GM19099 (cell line): ENCODE data around the gene DBI.

ENCODE experiments used
- POLR2A ChIP-seq: IDR thresholded peaks from 3 replicates; pipeline ENCODE4 v1.6.1; 2011; ENCODE audit warnings: low read depth; ENCODE audit not compliant: insufficient read length; ENCODE audit errors: extremely low read depth

The DBI gene

DNA sequence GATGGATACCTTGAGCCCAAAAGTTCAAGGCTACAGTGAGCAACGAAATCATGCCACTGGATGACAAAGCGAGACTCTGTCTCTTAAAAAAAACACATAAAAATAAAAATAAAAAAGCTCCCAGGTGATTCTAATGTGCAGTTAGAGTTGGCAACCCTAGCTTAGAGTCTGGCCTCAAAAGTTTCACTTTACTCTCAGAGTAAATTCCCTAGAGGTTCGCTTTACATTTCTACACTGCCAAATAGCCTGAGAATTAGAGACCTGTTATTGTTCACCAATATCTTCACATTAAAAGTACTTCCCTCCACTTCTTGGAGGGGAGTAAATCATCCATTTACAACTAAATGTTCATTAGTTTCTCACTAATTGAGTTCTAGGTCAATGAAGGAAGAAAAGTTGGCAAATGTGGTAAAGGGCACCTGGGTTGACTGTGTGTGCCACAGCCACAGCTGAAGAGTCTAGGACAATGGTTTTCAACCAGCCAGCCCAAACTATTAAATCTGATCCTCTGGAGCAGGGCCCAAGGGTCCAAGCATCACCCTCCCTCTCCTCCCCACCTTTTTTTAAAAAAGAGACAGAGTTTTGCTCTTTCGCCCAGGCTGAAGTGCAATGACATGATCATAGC lies 49.6 kb downstream of the DBI start:
- no peak for TF ChIP-seq POLR2A

- no peak for TF ChIP-seq POLR2A
Observed at GRCh38 chr2:119417908-119418307, 51.1 kb downstream of the DBI start.

DNA sequence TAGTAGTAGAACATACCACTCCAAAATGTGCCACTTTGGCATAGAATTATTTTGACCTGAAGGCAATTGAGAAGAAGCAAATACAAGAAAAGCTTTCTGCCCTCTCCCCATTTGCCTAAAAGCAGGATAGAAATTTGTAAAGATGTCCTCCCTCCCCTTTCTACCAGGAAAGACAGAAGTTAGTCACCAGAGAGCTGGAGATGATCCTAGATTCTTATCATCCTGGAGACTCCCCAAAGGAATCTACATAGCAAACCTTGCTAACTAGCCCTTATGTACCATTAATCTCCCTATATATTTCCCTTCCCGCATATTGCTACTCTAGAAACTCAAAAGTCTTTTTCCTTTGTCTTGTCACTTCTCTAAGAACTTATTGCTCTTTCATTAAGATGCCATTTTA lies 52.3 kb downstream of the DBI start:
- TF ChIP-seq POLR2A: no peak

DNA sequence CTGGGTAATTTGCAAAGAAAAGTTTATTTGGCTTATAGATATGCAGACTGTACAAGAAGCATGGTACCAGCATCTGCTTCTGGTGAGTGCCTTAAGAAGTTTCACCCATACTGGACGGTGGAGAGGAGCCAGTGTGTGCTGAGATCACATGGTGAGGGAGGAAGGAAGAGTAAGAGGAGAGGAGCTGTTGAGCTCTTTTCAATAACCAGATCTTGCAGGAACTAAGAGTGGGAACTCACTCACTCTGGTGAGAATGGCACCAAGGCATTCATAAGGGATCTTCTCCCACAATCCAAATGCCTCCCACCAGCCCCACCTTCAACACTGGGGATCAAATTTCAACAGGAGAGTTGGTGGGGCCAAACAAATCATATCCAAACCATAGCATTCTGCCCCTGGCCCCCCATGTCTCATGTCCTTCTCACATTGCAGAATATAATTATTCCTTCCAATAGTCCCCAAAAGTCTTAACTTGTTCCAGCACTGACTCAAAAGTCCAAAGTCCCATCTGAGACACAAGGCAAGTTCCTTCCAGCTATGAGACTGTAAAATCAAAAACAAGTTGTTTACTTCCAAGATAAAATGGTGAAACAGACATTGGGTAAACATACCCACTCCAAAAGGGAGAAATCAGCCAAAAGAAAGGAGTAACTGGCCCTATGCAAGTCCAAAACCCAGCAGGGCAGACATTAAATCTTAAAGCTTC lies 53.2 kb downstream of the DBI start:
- TF ChIP-seq POLR2A: no peak

- TF ChIP-seq POLR2A: no peak
Observed at GRCh38 chr2:119421304-119421703, 54.5 kb downstream of the DBI start.

DNA sequence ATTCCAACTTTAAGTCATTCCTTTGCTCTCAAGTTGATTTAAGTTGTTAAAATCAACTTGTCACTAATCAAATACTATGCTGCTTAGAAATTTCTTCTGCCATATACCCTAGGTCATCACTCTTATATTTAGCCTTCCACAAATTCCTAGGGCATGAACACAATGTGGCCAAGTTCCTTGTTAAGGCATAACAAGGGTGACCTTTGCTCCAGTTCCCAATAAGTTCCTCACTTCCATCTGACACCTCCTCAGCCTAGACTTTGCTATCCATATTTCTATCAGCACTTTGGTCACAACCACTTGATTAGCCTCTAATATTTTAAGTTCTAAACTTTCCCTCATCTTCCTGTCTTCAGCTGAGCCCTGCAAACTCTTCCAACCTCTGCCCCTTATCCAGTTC lies 55.0 kb downstream of the DBI start:
- TF ChIP-seq POLR2A: no peak
